ENCODE measurements around the gene SEC14L1.

SEC14L1 gene

GRCh38 chr17:77210331-77210730, 69.6 kb downstream of the SEC14L1 start:
- TF ChIP-seq, protein P1, sequence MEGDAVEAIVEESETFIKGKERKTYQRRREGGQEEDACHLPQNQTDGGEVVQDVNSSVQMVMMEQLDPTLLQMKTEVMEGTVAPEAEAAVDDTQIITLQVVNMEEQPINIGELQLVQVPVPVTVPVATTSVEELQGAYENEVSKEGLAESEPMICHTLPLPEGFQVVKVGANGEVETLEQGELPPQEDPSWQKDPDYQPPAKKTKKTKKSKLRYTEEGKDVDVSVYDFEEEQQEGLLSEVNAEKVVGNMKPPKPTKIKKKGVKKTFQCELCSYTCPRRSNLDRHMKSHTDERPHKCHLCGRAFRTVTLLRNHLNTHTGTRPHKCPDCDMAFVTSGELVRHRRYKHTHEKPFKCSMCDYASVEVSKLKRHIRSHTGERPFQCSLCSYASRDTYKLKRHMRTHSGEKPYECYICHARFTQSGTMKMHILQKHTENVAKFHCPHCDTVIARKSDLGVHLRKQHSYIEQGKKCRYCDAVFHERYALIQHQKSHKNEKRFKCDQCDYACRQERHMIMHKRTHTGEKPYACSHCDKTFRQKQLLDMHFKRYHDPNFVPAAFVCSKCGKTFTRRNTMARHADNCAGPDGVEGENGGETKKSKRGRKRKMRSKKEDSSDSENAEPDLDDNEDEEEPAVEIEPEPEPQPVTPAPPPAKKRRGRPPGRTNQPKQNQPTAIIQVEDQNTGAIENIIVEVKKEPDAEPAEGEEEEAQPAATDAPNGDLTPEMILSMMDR (IDR thresholded peaks at IDR 0.05), result no peak

DNA sequence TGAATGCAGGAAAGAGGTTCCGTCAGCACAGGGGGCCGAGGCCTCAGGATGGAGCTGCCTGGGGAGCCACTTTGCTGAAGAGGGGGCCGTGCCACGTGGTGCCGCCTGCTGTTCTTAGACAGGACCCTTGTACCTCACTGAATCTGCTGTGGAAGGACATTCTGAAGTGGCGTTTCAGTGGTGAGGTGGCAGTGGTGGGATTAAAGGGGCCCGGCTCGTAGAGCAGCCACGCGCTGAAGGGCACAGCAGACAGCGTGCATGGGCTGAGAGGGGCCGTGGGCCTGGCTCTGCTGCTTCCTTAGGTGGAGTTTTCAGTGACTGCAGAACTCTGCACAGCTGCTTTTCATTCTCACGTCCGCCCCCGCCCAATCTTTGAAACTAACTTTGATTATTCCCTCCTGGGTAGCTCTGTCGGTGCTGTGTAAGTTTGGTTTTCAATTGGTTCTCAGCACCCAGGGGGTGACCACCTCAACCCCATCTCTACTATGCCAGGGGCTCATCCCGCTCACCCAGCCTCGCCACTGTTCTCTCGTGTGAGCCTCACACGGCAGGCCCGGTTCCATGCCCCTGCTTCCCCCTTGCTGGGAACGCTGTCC, 70.3 kb downstream of the SEC14L1 start:
- TF ChIP-seq, protein P1 (IDR thresholded peaks at IDR 0.05), result no peak

- TF ChIP-seq, protein P1 (IDR thresholded peaks at IDR 0.05), result no peak
These were observed 70.9 kb downstream of the SEC14L1 start for GRCh38 chr17:77211681-77212080.

GRCh38 chr17:77212081-77212832, 71.5 kb downstream of the SEC14L1 start:
- TF ChIP-seq, protein P1 (IDR thresholded peaks at IDR 0.05), result no peak

GRCh38 chr17:77212833-77213777, 72.3 kb downstream of the SEC14L1 start:
- TF ChIP-seq, protein P1 (IDR thresholded peaks at IDR 0.05), result no peak

DNA sequence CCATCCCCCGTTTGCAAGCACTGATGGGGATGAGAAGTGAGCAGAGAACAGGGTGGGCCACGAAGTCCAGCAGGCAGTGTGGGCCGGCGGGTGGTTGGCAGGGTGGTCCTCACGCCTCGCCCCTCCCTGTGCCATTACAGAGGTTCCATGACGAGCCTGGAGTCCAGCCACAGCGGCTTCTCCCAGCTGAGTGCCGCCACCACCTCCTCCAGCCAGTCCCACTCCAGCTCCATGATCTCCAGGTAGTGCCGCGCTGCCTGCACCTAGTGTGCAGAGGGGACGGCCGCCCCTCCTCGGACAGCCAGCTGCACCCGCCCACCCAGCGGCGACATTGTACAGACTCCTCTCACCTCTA, 73.0 kb downstream of the SEC14L1 start:
- TF ChIP-seq, protein P1 (IDR thresholded peaks at IDR 0.05), result no peak

DNA sequence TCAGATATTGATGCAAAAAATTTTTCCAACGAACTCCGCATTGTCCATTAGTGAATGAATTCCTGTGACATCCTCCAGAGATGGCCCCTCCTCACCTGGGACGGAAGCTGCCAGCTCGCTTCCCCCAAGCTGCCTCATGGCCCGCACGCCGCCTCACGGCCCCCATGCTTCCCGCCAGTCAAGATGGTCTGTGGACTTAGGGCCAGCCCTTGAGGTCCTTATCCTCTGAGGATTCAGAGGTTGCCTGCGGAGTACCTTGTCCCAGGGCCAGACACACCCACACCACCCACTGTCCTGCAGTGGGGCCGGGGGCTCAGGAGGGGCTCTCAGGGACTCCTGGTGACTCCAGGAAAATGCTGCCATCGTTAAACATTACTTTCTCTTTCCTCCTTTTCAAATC, 73.6 kb downstream of the SEC14L1 start:
- TF ChIP-seq, protein P1 (IDR thresholded peaks at IDR 0.05), result no peak
